ENCODE measurements around the gene PTPRN2.
"Not testable (repeated sequence)": the region's sequence is repeated elsewhere in the genome, so short reads cannot be mapped to it uniquely, and the experiment has no call there.

Gene PTPRN2

DNA sequence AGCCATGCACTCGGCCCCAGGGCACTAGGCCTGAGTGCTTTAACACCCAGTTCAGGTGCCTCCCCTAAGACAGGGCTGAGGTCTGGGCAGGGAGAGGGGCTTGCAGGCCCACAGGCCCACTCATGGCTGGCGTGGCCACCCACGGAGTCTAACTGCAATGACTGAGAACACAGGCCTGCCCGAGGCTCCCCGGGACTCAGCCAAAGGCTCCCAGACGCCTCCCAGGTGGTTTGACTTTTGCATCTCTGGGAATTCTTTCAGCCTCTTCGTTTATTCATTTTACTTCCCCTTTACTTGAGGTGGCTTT lies 37.3 kb downstream of the PTPRN2 start:
- DNase-seq: no peak

DNA sequence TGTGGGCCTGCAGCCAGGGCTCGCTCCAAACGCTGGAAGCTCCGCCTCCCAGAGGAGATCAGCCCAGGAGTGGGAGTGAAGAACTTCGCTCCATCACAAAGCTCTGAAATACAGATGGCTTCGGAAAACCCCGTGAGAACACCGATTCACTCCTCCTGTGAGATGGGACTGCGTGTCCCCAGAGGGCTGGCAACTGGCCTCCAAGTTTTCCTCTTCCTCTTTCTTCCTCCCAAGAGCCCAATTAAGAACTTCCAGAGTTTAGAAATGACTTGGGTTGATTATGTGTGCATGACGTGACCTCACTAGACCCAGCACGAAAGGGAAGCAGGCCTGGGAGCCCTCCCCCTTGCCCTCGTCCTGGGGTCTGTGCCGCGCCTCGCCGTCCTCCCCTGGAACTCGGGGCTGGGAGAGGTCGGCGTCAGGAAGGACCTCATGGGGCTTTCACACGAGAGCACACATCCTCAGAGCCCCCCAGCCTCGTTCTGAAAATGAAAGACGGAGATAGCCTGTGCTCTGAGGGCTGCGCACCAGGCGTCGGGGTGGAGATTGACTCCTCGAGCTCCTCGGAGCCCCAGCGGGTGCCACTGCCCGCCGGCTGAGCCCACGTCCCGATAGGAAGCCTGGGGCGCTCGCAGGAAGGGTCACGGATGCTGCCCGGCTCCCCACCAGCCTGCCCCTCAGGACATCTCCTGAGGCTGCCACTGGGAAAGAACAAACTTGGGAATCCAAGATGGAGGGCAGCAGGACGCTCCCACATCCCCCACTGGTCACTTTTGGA lies 37.8 kb downstream of the PTPRN2 start:
- DNase-seq: no peak

DNA sequence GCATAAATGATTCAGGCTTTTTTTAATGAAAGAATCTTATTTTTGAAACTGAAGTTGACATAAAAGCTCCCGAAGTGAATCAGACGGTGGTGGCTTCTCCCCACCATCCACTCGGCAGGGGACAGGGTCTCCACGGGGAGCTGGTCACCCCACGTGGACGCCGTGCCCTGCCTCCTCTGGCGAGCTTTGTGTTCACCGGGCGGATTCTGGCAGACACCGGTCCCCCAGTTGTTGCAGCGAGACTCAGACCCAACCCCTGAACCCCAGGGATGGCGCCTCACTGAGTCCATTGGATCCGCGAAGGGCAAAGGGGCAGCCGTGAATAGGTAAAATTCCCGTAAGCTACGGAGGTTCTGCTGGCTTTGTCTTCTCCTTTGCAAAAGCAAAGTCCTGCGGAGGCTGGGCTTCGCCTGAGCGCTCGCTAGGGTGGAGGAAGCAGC lies 38.4 kb downstream of the PTPRN2 start:
- DNase-seq: no peak

- DNase-seq: no peak
Measured at GRCh38 chr7:158548726-158549125, 38.9 kb downstream of the PTPRN2 start.

GRCh38 chr7:158547817-158548216 lies 39.8 kb downstream of the PTPRN2 start:
- no peak for DNase-seq

- DNase-seq: no peak
Measured at GRCh38 chr7:158546626-158547025, 41.0 kb downstream of the PTPRN2 start.

DNA sequence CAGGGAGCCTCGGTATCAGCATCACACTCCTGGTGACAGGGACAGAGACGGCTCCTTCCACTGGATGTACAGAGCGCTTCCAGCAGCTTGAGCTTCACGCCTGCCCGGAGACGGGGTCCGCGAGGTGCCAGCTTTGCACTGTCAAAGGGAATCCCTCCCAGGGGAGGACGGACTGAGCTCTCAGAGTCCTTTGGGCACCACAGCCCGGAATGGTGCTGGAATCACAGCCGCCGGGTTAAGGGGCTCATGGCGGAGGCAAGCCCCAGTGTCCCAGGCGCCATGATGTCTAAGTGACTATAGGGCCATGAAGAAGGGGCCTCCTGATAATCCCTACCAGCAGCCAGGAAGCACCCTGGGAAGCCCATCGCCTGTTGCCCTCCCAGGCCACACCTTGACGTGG lies 41.4 kb downstream of the PTPRN2 start:
- DNase-seq: no peak

- DNase-seq: no peak
Measured at GRCh38 chr7:158544708-158545107, 42.9 kb downstream of the PTPRN2 start.

DNA sequence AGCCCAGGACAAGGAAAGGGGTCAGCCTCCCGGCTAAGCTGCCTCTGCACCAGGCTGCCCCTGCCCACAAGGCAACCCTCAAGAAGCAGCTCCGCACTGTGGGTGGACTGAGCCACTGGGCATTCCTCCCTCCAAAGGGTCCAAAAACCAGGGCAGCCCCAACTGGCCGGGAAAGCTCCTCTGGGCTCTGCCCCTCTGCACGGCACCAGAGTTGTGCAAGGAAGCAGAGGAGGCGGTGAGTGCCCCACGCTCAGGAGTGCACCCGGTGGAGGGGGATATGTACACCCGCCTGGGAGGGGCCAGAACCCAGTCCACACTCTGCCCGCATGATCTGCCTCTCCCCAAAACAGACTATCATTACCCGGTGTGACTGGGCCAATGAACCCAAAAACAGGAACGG lies 43.8 kb downstream of the PTPRN2 start:
- no peak for DNase-seq

- DNase-seq: no peak
Measured at GRCh38 chr7:158542651-158543566, 44.7 kb downstream of the PTPRN2 start.

GRCh38 chr7:158541346-158542010 lies 46.1 kb downstream of the PTPRN2 start:
- DNase-seq: no peak

DNA sequence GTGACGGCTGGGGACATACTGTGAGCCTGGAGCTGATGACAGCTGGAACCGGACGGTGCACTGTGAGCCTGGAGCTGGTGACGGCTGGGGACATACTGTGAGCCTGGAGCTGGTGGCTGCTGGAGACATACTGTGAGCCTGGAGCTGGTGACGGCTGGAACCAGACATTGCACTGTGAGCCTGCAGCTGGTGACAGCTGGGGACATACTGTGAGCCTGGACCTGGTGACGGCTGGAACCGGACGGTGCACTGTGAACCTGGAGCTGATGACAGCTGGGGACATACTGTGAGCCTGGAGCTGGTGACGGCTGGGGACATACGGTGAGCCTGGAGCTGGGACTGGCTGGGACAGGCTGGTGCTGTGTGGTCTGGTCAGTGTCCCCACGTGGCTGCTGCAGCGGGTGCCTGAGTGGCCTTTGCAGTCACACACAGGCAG lies 47.9 kb downstream of the PTPRN2 start:
- no peak for DNase-seq

DNA sequence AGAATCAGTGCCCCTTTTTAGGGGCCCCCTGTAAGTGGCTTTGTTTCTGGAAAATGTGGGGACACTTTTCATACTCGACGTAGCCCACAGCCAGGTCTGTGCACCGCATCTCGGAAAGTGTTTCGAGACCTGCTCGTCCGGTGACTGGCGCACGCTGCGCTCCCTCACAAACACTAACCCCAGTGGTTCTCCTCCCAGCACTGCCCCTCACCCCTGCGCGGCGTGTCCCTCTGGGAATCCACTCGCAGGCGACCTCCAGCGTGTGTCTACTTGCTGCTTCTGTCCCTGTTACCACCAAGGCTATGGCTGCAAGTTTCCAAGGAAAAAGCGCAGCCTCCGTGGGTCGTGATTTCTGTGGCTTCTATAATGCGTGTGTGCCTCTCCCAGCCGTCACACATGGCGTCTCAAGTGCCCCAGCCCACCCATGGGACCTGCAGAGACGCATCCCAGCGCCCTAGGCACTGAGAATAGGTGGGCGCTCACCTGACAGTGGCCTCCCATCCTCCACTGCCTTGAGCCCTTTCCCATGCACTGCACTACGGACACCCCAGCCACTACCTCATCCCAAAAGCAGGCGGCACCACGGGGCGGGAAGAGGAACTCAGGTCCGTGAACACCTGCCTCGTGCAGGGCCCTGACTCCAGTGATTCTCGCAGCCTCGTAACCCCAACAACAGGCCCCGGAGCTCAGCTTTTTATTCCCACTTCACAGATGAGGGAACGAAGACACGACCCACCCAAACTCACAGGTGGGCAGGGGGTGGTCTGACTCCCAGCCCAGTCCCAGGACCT lies 49.3 kb downstream of the PTPRN2 start:
- no peak for DNase-seq

- DNase-seq: no peak
Measured at GRCh38 chr7:158537516-158537882, 50.1 kb downstream of the PTPRN2 start.

DNA sequence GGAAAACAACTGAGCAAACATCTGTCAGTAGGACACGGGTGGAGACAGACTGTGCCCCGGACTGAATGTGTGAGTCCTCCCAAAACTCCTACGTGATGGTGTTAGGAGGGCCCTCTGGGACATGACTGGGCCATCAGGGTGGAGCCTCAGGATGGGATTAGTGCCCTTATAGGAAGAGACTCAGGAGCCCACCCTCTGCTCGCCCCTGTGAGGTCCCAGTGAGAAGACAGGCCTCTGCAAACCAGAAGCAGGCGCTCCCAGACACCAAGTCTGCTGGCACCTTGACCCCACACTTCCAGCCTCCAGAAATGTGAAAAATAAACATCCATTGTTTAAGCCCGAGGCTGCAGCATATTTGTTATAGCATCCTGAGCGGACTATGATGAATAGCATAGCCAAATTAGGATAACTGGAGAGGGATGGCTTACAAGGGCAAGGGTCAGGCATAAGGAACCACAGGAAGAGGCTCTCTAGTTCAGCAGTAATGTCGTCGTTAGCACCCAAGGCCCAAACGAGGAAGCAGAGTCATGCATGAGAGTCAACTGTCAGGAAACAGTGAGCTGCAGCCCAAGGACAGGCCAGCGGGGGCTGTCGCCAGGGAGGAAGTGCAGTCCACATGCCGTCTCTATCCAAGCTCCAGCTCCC lies 50.6 kb downstream of the PTPRN2 start:
- no peak for DNase-seq

DNA sequence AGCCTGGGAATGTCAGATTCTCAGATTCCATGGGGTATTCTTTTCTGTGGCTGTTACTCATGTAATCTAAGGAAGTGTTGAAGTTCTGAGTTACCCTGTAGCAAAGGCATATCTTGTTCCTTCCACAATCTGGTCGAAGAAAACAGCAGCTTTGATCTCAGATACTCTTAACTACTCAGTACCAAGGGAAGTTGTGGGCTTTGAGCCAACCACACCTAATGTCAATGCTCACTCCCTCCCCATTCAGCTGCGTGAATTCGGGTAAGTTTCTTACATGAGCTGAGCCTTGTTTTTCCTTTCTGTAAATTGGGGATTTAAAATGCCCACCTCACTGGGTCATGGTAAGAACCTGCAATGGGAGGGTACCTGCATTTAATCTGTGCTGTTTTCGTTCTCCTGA lies 52.5 kb downstream of the PTPRN2 start:
- DNase-seq: no peak

DNA sequence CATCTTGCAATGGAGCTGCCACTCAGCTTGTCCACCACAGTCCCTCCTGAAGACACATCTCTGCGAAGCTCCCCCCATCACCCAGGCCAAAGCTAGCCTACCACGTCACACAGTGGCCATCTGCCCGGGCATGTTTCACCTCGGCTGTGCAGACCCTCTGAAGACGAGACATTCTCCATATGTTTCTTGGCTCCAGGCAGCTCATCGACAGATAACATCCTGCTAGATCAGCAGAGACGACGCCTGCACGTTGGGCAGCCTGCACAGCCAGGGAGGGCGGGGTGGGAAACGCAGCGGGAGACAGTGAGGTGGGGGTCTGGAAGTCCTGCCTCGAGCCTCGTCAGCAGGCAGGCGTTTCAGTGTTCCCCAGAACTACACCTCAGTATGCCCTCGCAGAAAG lies 53.0 kb downstream of the PTPRN2 start:
- no peak for DNase-seq

DNA sequence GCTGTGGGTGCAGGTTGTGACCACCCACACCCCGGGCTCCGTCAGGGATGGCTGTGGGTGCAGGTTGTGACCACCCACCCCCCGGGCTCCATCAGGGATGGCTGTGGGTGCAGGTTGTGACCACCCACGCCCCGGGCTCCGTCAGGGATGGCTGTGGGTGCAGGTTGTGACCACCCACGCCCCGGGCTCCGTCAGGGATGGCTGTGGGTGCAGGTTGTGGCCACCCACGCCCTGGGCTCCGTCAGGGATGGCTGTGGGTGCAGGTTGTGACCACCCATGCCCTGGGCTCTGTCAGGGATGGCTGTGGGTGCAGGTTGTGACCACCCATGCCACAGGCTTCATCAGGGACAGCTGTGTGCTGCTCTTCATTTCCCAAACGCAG lies 53.5 kb downstream of the PTPRN2 start:
- DNase-seq: not testable (repeated sequence)

- no peak for DNase-seq
Measured at GRCh38 chr7:158533386-158534133, 54.1 kb downstream of the PTPRN2 start.

GRCh38 chr7:158532093-158532627 lies 55.5 kb downstream of the PTPRN2 start:
- no peak for DNase-seq

- DNase-seq: no peak
Measured at GRCh38 chr7:158531661-158532060, 56.0 kb downstream of the PTPRN2 start.
